ENCODE measurements around the gene AMFR. TPM values are rescaled to one million over a fixed set of nuclear protein-coding genes. Genes with fewer than 3 reads are reported as not detected.

The AMFR gene
- total and polyA plus RNA-seq, 2 of the 8 experiments (the other 6 are each of a cell fraction or from before 2014, with no cell fraction given): 18.6 to 21.7 TPM

GRCh38 chr16:56370875-56371659, 54.3 kb downstream of the AMFR start:
- Histone ChIP-seq H3K27me3 (replicated peaks in 1 of 4; ENCODE audit: control insufficient read depth in 3 of 4, extremely low read depth in 1 of 4, insufficient read depth in 3 of 4, low read length in 3 of 4) (no peaks in the 10 kb centered on the region), H4K5ac (ENCODE audit: insufficient read length, low read depth, low read length) (no peak overlapping the region), H3K4me1 (replicated peaks in 1 of 4; ENCODE audit: control insufficient read depth in 3 of 4, insufficient read depth in 4 of 4, low read length in 3 of 4) (no peaks in the 10 kb centered on the region), H3K14ac (ENCODE audit: insufficient read length) (no peak overlapping the region), H3K23me2 (ENCODE audit: low read depth, low read length) (no peaks in the 10 kb centered on the region), H2BK20ac (ENCODE audit: low read length) (no peak overlapping the region), H3K56ac (replicated peaks; ENCODE audit: insufficient read length, low read depth, low read length) (no peak overlapping the region), H4K8ac (ENCODE audit: extremely low read depth, insufficient read depth, low read length) (no peak overlapping the region), H4K20me1 (replicated peaks in 1 of 2; ENCODE audit: control insufficient read depth in 1 of 2, insufficient read depth in 2 of 2, low read length in 2 of 2) (no peaks in the 10 kb centered on the region), H2AFZ (ENCODE audit: low read length) (no peak overlapping the region), H2BK120ac (replicated peaks; ENCODE audit: low read depth, low read length) (no peak overlapping the region), H3K4me2 (ENCODE audit: insufficient read depth in 1 of 2, low read depth in 2 of 2, low read length in 2 of 2) (no peak overlapping the region), H3K27ac (ENCODE audit: low read depth, low read length) (no peak overlapping the region), H3K9ac (replicated peaks in 1 of 4; ENCODE audit: extremely low read depth in 1 of 4, low read depth in 3 of 4, low read length in 3 of 4) (no peak overlapping the region), H3K79me2 (ENCODE audit: control insufficient read depth in 1 of 2, insufficient read depth in 2 of 2, low read length in 2 of 2) (no peaks in the 10 kb centered on the region), H2BK5ac (ENCODE audit: low read depth, low read length) (no peak overlapping the region), H3K36me3 (ENCODE audit: control insufficient read depth in 2 of 4, insufficient read depth in 4 of 4, low read length in 3 of 4) (no peaks in the 10 kb centered on the region), H2BK12ac (ENCODE audit: low read depth, low read length) (no peak overlapping the region), H2AK5ac (ENCODE audit: low read depth, low read length) (no peak overlapping the region), H3K18ac (ENCODE audit: extremely low read depth, low read length) (no peak overlapping the region), H3K23ac (ENCODE audit: insufficient read length) (no peak overlapping the region), H3K79me1 (ENCODE audit: low read depth, low read length) (no peaks in the 10 kb centered on the region), H4K91ac (replicated peaks; ENCODE audit: insufficient read length, low read length) (no peak overlapping the region), H2BK15ac (ENCODE audit: low read length) (no peak overlapping the region), H3K9me3 (ENCODE audit: insufficient read depth in 2 of 2, low read depth in 1 of 2, low read length in 1 of 2) (no peaks in the 10 kb centered on the region), H3K4ac (replicated peaks; ENCODE audit: insufficient read length, low read depth, low read length) (no peak overlapping the region), H3K4me3 (ENCODE audit: extremely low read depth in 1 of 4, insufficient read depth in 2 of 4, low read depth in 3 of 4, low read length in 4 of 4) (no peak overlapping the region)
- ChIA-PET POLR2A (ENCODE audit: partially characterized antibody) (interaction anchor here (1.0 to 1.2 kb wide), 2 partner anchors 15 to 18 kb away, joined by 3 to 4 read pairs; no protein-coding TSS in a partner anchor), CTCF (ENCODE audit: partially characterized antibody) (interaction anchor here (0.6 to 3.4 kb wide), 7 partner anchors 14 to 669 kb away, joined by 3 to 16 read pairs (median 3); no protein-coding TSS in a partner anchor)
- 86% methylated on average over 6 of the region's 6 CpGs; no CpG with 5 or more reads in 1 of the 2 experiments for WGBS, 2 experiments (ENCODE audit: extremely low coverage in 1 of 2, insufficient coverage in 1 of 2, insufficient read length in 1 of 2, insufficient replicate concordance in 2 of 2, low coverage in 1 of 2, low lambda C conversion rate in 2 of 2, missing lambda C conversion rate in 1 of 2)
- DNase-seq (ENCODE audit: low read depth in 1 of 2, low spot score in 2 of 2) (no peak), FAIRE-seq (no peak)
- TF ChIP-seq ZNF274 (IDR thresholded peaks at IDR 0.05; ENCODE audit: borderline replicate concordance, extremely low read depth, low read length): no peak
- no peak for TF ChIP-seq RAD21 (IDR thresholded peaks at IDR 0.05 in 1 of 2, conservative IDR thresholded peaks at IDR 0.05 in 1 of 2; ENCODE audit: low read depth in 2 of 2, low read length in 2 of 2)
- TF ChIP-seq PHF8 (conservative IDR thresholded peaks at IDR 0.05; ENCODE audit: low read depth, low read length): no peak
- no peak for TF ChIP-seq BRCA1 (IDR thresholded peaks at IDR 0.05; ENCODE audit: low read depth, low read length)
- TF ChIP-seq TAF7 (optimal IDR thresholded peaks at IDR 0.05; ENCODE audit: borderline replicate concordance, low read depth, low read length): no peak
- TF ChIP-seq KDM5A (IDR thresholded peaks at IDR 0.05; ENCODE audit: low read length): no peak
- no peak for TF ChIP-seq CEBPB (IDR thresholded peaks at IDR 0.05; ENCODE audit: low read depth, low read length)
- no peak for TF ChIP-seq EP300 (IDR thresholded peaks at IDR 0.05; ENCODE audit: borderline replicate concordance in 1 of 2, low read depth in 2 of 2, low read length in 2 of 2)
- TF ChIP-seq, protein P1, sequence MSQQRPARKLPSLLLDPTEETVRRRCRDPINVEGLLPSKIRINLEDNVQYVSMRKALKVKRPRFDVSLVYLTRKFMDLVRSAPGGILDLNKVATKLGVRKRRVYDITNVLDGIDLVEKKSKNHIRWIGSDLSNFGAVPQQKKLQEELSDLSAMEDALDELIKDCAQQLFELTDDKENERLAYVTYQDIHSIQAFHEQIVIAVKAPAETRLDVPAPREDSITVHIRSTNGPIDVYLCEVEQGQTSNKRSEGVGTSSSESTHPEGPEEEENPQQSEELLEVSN (IDR thresholded peaks at IDR 0.05): no peak
- TF ChIP-seq TAF1 (IDR thresholded peaks at IDR 0.05; ENCODE audit: low read depth, low read length): no peak
- TF ChIP-seq SRF (IDR thresholded peaks at IDR 0.05; ENCODE audit: low read depth, low read length): no peak
